ENCODE results near the gene GABBR1.

The GABBR1 gene

DNA sequence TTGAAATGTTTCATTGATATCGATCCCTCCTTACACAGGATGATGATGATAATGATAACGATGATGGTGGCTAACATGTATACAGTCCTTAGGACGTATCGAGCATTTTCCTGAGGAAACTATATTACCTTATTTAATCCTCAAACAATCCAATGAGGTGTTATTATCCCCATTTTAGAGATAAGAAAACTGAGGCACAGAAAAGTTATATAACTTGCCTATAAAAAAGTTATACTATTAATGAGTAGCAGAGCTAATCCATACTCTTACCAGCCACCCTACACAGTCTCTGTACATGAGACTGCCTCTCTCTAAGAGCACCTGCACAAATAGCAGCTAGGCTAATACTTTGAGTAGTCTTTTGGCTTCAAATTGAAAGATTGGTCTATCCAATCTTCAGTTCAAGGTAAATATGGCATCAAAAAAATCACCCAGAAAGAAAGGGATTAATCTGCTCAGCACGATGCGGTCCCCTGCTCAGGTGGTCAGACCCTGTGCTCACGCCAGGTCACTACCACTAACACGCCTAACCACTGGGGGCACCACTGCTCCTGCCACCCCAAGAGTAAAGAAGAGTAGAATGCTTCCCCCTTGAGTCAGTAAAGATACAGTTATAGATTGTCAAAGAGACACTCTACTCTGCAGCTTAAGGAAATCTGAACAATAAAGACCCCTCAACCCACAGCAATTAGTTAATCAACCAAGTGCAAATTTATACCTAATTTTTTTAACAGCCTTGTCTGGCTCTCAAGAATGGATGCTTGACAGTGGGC lies 15.0 kb downstream of the GABBR1 start:
- no peak for DNase-seq

DNA sequence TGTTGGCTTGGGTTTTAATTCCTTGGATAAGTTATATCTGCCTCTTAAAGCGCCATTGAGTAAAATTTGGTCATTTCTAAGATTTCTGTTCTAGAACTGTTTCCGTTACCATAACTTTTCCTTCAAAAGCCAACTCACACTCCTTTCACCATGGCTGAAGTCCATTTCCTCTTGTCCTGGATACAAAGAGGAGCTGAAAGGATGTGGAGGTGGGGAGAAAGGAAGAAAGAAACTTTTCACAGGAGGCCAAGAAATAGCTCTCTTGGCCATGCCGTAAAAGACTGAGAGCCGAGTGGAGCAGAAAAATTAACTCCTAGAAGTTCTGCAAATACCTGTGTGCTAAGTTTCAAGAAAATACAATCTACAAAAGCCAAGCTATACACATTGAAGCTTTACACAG lies 21.6 kb downstream of the GABBR1 start:
- DNase-seq, result no peak

GRCh38 chr6:29610540-29610939 lies 22.4 kb downstream of the GABBR1 start:
- DNase-seq, result no peak

DNA sequence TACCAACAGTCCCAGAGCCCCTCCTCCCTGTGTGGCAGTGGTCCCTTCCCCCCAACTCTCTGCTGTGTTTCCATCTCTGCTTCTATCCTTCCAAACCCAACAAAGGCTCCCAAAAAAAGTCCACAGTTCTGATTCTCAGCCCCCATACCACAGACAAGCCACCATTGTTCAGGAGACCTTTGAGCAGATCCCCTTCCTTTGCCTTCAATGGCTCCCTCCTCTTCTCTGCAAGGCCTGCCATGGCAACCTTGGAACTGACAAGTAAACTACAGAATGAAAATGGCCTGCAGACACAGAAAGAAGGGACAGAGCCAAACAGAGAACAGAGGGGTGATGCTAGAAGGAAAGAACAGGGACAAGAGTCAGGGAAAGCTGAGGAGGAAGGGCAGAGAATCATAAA lies 24.9 kb downstream of the GABBR1 start:
- no peak for DNase-seq

DNA sequence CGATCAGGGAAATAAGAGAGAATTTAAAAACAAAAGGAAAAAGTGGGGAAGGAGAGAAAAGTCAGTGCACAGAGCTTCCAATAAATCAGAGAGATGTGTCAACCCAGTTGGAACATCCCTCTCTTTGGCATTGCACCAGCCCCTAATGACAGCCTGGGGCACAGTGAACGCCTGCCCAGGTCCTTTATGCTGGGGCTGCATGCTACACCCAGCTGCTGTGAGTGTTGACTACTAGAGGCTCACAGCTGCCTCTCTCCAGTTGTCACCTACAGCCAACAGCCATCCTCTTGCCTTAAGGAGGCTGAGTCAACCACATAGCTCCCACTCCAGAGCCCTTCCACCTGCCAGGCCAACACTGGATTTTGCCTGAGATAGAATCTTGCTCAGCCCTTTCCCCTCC lies 29.1 kb downstream of the GABBR1 start:
- DNase-seq, result no peak

DNA sequence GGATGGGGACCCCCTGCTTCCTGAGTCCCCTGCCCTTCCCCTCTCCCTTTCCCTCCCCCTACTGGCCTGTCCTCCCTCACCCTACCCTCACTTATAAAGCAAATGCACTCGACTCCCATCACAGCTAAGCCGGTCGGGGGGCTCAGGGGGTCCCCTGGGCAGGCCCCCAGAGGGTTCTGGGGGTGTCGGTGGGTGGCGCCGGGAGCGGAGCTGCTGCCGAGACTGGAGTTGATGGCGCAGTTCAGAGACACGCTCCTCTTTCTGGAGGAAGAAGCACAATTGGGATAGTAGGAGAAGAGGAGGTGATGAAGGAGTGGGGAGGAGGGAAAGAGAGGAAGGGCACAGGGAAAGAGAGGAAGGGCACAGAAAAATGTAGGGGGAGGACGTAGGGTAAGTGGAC lies 29.5 kb downstream of the GABBR1 start:
- no peak for DNase-seq

GRCh38 chr6:29602564-29603361 lies 30.2 kb downstream of the GABBR1 start:
- peak; percentile 3 for DNase-seq

DNA sequence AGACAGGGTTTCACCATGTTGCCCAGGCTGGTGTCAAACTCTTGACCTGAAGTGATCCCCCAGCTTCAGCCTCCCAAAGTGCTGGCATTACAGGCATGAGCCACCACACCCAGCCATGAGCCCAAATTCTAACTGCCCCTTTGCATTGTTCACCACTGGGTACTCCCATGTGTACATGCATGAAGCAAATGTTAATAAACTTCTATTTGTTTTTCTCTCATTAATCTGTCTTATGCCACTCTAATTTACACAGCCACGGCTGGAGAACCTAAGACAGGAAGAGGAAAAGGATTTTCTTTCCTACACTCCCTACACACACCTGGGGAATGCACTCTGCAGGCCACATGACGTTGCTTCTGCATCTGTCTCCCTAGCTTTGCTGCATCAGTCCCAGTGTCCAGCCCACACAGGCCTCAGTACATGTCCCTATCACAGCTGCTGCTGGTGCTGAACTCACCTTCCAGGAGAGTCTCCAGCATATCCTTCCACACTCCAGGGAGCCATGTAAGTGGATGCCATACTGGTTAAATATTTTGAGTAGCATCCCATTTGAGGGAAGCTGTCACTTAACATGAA lies 34.7 kb downstream of the GABBR1 start:
- DNase-seq, result no peak

- no peak for DNase-seq
These were observed 35.8 kb downstream of the GABBR1 start for GRCh38 chr6:29597184-29597583.

GRCh38 chr6:29596381-29596900 lies 36.5 kb downstream of the GABBR1 start:
- DNase-seq, result no peak

- DNase-seq, result no peak
These were observed 39.7 kb downstream of the GABBR1 start for GRCh38 chr6:29593199-29593855.

DNA sequence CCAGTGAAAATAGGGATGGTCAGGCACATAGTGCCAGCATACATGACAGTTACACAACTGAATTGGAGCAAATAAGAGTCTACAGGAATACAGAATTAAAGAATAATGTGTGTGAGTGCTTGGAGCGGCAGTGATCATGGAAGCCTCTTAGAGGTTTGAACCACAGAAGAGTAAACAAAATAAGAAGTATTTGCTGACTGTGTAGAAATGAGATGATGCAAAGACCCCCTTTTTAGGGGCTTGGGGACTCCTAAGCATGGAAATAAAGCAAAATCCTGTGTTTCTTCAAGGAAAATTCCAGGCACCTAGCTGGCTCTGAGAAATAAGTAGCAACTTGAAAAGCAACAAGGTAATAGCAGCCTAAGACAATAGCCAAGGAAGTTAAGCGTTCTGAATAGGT lies 41.3 kb downstream of the GABBR1 start:
- no peak for DNase-seq

GRCh38 chr6:29590218-29590808 lies 42.7 kb downstream of the GABBR1 start:
- DNase-seq, result no peak

DNA sequence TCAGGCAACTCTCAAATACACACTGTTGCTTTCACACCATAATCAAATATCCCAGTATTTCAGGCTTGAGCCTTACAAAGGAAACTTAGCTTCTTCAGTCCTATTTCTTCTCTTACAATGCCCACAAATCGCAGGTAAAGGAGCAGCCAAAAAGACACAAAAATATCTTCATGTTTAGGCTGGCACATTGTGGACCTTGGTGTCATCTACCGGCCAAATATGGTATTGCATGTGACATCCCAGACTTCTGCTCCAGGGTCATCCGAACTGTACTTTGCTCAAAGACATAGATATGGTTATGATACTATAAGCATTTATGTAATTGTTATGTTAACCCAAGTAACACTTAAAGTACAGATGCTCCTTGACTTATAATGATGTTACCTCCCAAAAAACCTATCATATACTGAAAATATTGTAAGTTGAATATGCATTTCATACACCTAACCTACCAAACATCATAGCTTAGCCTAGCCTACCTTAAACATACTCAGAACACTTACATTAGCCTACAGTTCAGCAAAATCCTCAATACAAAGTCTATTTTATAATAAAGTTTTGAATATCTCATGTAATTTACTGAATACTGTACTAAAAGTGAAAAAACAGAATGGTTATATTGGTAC lies 43.4 kb downstream of the GABBR1 start:
- no peak for DNase-seq

GRCh38 chr6:29584821-29585220 lies 48.2 kb downstream of the GABBR1 start, which contains the start of gene OR2H2:
Gene OR2H2, plus strand, starts transcription at chr6:29585121. Its CDS starts 2,824 bp downstream, at chr6:29587945.
- no peak for DNase-seq

DNA sequence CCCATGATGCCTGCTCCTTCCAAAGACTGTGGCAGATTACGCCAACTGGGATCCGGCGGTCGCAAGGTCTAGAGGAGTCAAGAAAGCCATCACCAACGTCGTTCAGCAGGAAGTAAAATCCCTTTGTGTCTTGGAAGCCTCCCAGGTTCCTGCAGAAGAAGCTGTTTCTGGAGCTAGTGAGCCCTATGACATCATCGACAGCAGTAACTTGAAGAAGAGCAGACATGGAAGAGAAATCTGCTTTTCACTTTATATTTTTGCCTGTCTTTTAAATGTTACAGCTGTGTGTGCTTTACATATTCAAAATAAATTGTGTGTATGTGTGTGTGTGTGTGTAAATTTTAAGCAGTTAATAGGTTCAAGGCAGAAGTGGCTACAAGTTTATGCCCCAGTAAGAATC lies 55.4 kb downstream of the GABBR1 start:
- no peak for DNase-seq

GRCh38 chr6:29576056-29576455 lies 56.9 kb downstream of the GABBR1 start:
- DNase-seq, result no peak

DNA sequence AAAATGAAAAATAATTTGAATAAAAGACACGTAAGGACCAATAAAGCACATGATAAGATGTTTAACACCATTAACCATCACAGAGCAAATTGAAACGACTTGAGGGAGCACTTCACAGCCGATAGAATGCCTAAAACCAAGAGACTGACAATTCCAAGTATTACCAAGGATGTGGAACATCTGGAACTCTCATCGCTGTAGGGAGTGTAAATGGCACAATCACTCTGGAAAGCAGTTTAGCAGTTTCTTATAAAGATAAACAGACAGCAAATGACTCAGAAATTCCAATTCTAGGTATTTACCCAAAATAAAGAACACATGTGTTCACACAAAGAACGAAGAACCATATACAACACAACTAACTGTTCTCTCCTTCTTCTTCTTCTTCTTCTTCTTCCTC lies 65.0 kb downstream of the GABBR1 start:
- no peak for DNase-seq

GRCh38 chr6:29567541-29567940 lies 65.4 kb downstream of the GABBR1 start:
- no peak for DNase-seq

- DNase-seq, result no peak
These were observed 66.1 kb downstream of the GABBR1 start for GRCh38 chr6:29566856-29567255.

DNA sequence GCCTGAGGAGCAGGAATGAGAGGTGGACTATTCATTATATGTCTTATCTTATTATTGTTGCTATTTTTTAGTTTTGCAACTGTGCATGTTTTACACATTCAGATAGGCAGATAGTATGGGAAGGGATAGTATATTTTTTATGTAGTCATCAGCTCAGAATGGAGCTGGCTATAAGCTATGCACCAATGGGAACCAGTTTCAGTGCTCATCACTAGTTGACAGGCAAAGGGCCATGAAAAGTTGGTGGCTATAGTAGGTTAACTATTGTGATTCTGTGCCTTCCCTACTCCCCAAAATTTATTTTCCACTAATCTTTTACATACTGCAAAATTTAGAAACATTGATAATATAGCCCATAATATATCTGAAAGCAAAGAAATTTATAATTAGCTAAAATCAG lies 68.1 kb downstream of the GABBR1 start:
- no peak for DNase-seq

GRCh38 chr6:29563435-29563965 lies 69.5 kb downstream of the GABBR1 start:
- no peak for DNase-seq
